AG10803 (cell line): ENCODE data around the gene TSFM.
A peak's percentile ranks its signal among the peaks of the same experiment; 100 is the strongest.

Experiments
- DNase-seq: peaks from one replicate; pipeline ENCODE4 v3.0.0; 2010; ENCODE audit warnings: low read depth
- H3K4me3 ChIP-seq: 2 replicates; pipeline ENCODE4 v1.5.1; 2011; ENCODE audit warnings: mild to moderate bottlenecking, low read length, control low read depth
- TF ChIP-seq, protein P1 (sequence below): conservative IDR thresholded peaks from 2 replicates; pipeline ENCODE4 v1.5.1; 2011; ENCODE audit warnings: mild to moderate bottlenecking, low read length, control low read depth, inconsistent platforms

Gene TSFM

DNA sequence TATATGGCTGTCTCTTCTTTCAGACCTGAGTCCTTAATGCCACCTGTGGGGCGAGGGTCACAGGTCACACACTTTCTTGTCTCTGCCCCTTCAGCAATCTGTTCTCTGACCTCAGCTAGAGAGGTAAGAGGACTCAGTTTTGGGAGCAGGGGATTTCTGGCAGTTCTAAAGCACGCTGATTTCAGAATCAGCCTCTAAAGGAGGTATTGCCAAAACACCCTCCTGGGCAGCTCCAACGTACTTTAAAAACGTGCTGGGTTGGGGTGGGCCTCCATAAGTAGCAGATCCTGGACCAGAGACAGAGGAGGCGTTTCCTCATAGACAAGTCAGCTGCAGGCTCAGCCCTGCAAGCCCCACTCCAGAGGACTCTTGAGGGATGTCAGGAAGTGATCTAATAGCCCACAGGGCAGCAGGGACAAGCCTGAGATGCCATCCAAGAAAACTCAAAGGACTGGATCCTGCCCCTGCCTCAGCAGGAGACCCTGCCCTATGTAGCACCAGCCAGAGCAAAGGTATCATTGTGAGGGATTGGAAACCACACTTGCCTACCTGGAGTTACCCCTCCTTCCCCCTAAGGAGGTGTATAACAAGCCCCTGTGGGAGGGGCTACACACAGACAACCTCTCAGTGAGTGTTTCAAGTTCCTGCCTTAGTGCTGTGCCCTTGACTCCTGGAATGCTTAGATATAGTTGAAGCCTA lies 55.4 kb downstream of the TSFM start:
- TF ChIP-seq, protein P1, sequence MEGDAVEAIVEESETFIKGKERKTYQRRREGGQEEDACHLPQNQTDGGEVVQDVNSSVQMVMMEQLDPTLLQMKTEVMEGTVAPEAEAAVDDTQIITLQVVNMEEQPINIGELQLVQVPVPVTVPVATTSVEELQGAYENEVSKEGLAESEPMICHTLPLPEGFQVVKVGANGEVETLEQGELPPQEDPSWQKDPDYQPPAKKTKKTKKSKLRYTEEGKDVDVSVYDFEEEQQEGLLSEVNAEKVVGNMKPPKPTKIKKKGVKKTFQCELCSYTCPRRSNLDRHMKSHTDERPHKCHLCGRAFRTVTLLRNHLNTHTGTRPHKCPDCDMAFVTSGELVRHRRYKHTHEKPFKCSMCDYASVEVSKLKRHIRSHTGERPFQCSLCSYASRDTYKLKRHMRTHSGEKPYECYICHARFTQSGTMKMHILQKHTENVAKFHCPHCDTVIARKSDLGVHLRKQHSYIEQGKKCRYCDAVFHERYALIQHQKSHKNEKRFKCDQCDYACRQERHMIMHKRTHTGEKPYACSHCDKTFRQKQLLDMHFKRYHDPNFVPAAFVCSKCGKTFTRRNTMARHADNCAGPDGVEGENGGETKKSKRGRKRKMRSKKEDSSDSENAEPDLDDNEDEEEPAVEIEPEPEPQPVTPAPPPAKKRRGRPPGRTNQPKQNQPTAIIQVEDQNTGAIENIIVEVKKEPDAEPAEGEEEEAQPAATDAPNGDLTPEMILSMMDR, result no peak
- H3K4me3 ChIP-seq, result peak overlapping the region; percentile 12; the same call in 1 of the 2 replicates
- DNase-seq, result peak; percentile 68

DNA sequence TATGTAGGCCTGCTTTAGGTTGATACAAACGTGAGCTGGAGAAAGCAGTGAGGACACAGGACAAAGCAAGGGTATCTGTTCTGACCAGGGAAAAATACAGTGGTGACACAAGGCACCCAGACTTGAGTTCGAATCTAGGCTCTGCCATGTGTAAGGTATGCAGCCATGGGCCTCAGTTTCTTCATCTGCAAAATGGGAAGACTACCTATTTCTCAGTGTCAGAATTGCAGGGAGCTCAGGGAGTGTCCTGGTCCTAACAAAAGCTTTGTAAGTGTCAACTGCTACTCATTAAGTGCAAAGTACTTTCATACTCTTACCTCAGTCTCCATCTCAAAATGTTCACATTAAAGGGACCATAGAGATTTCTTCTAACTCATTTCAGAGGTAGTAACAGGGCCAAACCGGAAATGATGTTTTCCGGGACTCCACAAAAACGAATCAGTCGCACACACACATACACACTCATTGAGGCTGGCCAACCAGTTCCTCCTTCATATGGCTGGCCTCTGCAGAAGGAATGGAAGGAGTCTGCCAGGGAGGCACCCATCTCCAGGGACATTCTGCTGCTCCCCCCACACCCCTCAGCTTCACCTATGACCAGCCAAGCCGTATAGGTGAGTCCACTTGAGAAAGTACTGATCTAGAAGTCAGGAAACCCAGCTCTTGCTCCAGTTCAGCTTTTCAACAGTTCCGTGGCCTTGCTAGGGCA lies 56.2 kb downstream of the TSFM start:
- no peak for DNase-seq
- TF ChIP-seq, protein P1, result no peak

GRCh38 chr12:57839996-57840395 lies 57.4 kb downstream of the TSFM start:
- H3K4me3 ChIP-seq, result no peak overlapping the region; the same call in 1 of the 2 replicates
- TF ChIP-seq, protein P1, result no peak
- DNase-seq, result no peak

More for the DNA sequence above, 56.2 kb downstream of the TSFM start:
- H3K4me3 ChIP-seq, result peak overlapping the region; percentile 5; the same call in 1 of the 2 replicates

GRCh38 chr12:57840726-57841125 lies 58.1 kb downstream of the TSFM start:
- no peak overlapping the region; the same call in 1 of the 2 replicates for H3K4me3 ChIP-seq
- DNase-seq, result no peak
- TF ChIP-seq, protein P1, result no peak

- peak overlapping the region; percentile 27 for H3K4me3 ChIP-seq
- TF ChIP-seq, protein P1, result no peak
These were observed 58.9 kb downstream of the TSFM start for GRCh38 chr12:57841445-57841844.

GRCh38 chr12:57842342-57843294 lies 60.0 kb downstream of the TSFM start:
- no peak for DNase-seq
- H3K4me3 ChIP-seq, result peak overlapping the region; percentile 96
- TF ChIP-seq, protein P1, result no peak

More at GRCh38 chr12:57841445-57841844, 58.9 kb downstream of the TSFM start:
- no peak for DNase-seq
